Neural progenitor cell (in vitro differentiated cells): ENCODE measurements around the gene C12orf75. TPM values are rescaled to one million over a fixed set of nuclear protein-coding genes. Genes with fewer than 3 reads are reported as not detected.

Experiments used
- DNase-seq: peaks from one replicate; pipeline ENCODE4 v3.0.0-alpha.2; 2016; ENCODE audit warnings: low spot score
- H2AFZ ChIP-seq: fragments of 200-600 bp; sonication (generic); replicated peaks from 2 replicates; pipeline ENCODE4 v1.6.1; 2016; ENCODE audit warnings: antibody characterized with exemption
- H3F3A ChIP-seq: fragments of 200-600 bp; sonication (generic); 2 replicates; pipeline ENCODE4 v1.6.1; 2016; ENCODE audit warnings: antibody characterized with exemption, low read depth
- H3K27ac ChIP-seq: fragments of 200-600 bp; sonication (generic); 2 replicates; pipeline ENCODE4 v1.5.1; 2016; ENCODE audit warnings: mild to moderate bottlenecking
- H3K27me3 ChIP-seq: fragments of 200-600 bp; sonication (generic); 2 replicates; pipeline ENCODE4 v1.6.1; 2016; ENCODE audit warnings: mild to moderate bottlenecking, moderate library complexity
- H3K36me3 ChIP-seq: fragments of 200-600 bp; sonication (generic); 2 replicates; pipeline ENCODE4 v1.5.1; 2016
- H3K4me1 ChIP-seq: fragments of 200-600 bp; sonication (generic); 2 replicates; pipeline ENCODE4 v1.6.1; 2016; ENCODE audit warnings: mixed run types
- H3K4me2 ChIP-seq: fragments of 200-600 bp; sonication (generic); 2 replicates; pipeline ENCODE4 v1.6.1; 2016
- H3K4me3 ChIP-seq: fragments of 200-600 bp; sonication (generic); 2 replicates; pipeline ENCODE4 v1.5.1; 2016
- H3K79me2 ChIP-seq: fragments of 200-600 bp; sonication (generic); 2 replicates; pipeline ENCODE4 v1.6.1; 2016; ENCODE audit warnings: low read depth
- H3K9ac ChIP-seq: fragments of 200-600 bp; sonication (generic); 2 replicates; pipeline ENCODE4 v1.6.1; 2016
- H3K9me3 ChIP-seq: fragments of 200-600 bp; sonication (generic); 2 replicates; pipeline ENCODE4 v1.5.1; 2016; ENCODE audit warnings: low read depth
- H4K20me1 ChIP-seq: fragments of 200-600 bp; sonication (generic); 2 replicates; pipeline ENCODE4 v1.6.1; 2016; ENCODE audit warnings: low read depth
- H3K27ac Mint-ChIP-seq: 3 replicates; pipeline ENCODE4 v1.8.0; 2021; ENCODE audit warnings: mixed read lengths
- H3K27me3 Mint-ChIP-seq: 2 replicates; pipeline ENCODE4 v1.8.0; 2022; ENCODE audit warnings: low read depth, mild to moderate bottlenecking, inconsistent platforms, moderate library complexity, mixed read lengths; ENCODE audit not compliant: insufficient read depth
- H3K36me3 Mint-ChIP-seq: 3 replicates; pipeline ENCODE4 v1.8.0; 2021; ENCODE audit warnings: mixed read lengths
- H3K4me1 Mint-ChIP-seq: 3 replicates; pipeline ENCODE4 v1.8.0; 2021; ENCODE audit warnings: mixed read lengths
- H3K4me3 Mint-ChIP-seq: 3 replicates; pipeline ENCODE4 v1.8.0; 2021; ENCODE audit warnings: mild to moderate bottlenecking, moderate library complexity, mixed read lengths
- H3K9me3 Mint-ChIP-seq: 3 replicates; pipeline ENCODE4 v1.8.0; 2020; ENCODE audit warnings: mixed read lengths
- CTCF ChIP-seq: fragments of 200-600 bp; sonication (generic); IDR thresholded peaks from 2 replicates; pipeline ENCODE4 v1.5.1; 2017; ENCODE audit warnings: antibody characterized with exemption, mild to moderate bottlenecking
- EZH2 ChIP-seq: fragments of 200-600 bp; sonication (generic); IDR thresholded peaks from 2 replicates; pipeline ENCODE4 v1.6.1; 2017; ENCODE audit warnings: antibody characterized with exemption, mild to moderate bottlenecking, moderate library complexity
- EZH2phosphoT487 ChIP-seq: fragments of 200-600 bp; sonication (generic); IDR thresholded peaks from 2 replicates; pipeline ENCODE4 v1.6.1; 2017; ENCODE audit warnings: antibody characterized with exemption
- total RNA-seq: library from RNA; depleted of rRNA; stranded (reverse); fragments of >200 nt; gene quantifications from 2 replicates; pipeline ENCODE4 v1.2.3, GENCODE V29; 2015; ENCODE audit warnings: low replicate concordance

C12orf75 gene
- total RNA-seq, 1 donor from 2014 or later = 59.9 TPM

DNA sequence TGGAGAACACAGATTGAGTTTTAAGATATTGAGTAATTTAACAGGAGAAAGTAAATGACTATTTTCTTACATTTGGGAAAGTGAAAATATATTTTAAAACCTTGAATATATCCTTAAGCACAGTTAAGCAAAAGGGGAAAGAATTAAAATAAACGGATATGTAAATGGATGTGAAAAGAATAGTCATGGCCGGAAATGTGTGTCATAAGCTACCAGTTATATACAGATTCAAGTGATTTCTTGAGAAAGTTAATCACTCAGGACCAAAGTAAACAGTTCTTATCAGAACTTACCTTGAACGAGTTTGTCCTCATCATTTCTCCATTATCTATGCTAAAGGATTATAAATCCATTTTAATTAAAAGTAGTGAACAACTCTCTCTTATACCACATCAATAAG lies 33.4 kb downstream of the C12orf75 start:
- no peak overlapping the region for H3K4me3 Mint-ChIP-seq
- TF ChIP-seq EZH2 (no peak), EZH2phosphoT487 (no peak), CTCF (no peak)
- no peak overlapping the region for H2AFZ ChIP-seq
- no peaks in the 10 kb centered on the region for H3K4me1 ChIP-seq
- no peaks in the 10 kb centered on the region for H3K79me2 ChIP-seq
- no peak for DNase-seq
- H3K27ac Mint-ChIP-seq = no peak overlapping the region
- H3K4me3 ChIP-seq = no peak overlapping the region
- no peak overlapping the region for H3K4me2 ChIP-seq
- peaks cover 13% of the 10 kb centered on the region for H3K36me3 Mint-ChIP-seq
- H3K9ac ChIP-seq = no peak overlapping the region
- no peaks in the 10 kb centered on the region for H4K20me1 ChIP-seq
- H3F3A ChIP-seq = no peaks in the 10 kb centered on the region
- H3K9me3 Mint-ChIP-seq = no peaks in the 10 kb centered on the region
- peaks cover 6% of the 10 kb centered on the region for H3K27me3 Mint-ChIP-seq
- H3K27me3 ChIP-seq = no peaks in the 10 kb centered on the region
- H3K4me1 Mint-ChIP-seq = no peaks in the 10 kb centered on the region
- no peaks in the 10 kb centered on the region for H3K36me3 ChIP-seq
- no peak overlapping the region for H3K27ac ChIP-seq
- no peaks in the 10 kb centered on the region for H3K9me3 ChIP-seq

- Histone ChIP-seq H3K9me3 (no peaks in the 10 kb centered on the region), H3K36me3 (no peaks in the 10 kb centered on the region), H4K20me1 (no peaks in the 10 kb centered on the region), H3K79me2 (no peaks in the 10 kb centered on the region), H2AFZ (no peak overlapping the region), H3K4me2 (no peak overlapping the region), H3K4me1 (no peaks in the 10 kb centered on the region), H3F3A (no peaks in the 10 kb centered on the region), H3K4me3 (no peak overlapping the region), H3K27ac (no peak overlapping the region), H3K9ac (no peak overlapping the region), H3K27me3 (no peaks in the 10 kb centered on the region)
- H3K9me3 Mint-ChIP-seq = no peaks in the 10 kb centered on the region
- no peak overlapping the region for H3K4me3 Mint-ChIP-seq
- H3K4me1 Mint-ChIP-seq = no peaks in the 10 kb centered on the region
- DNase-seq = no peak
- H3K27ac Mint-ChIP-seq = no peak overlapping the region
- H3K27me3 Mint-ChIP-seq = peaks cover 6% of the 10 kb centered on the region
- TF ChIP-seq EZH2phosphoT487 (no peak), CTCF (no peak), EZH2 (no peak)
- peaks cover 7% of the 10 kb centered on the region for H3K36me3 Mint-ChIP-seq
Measured at GRCh38 chr12:105365231-105365630, 34.7 kb downstream of the C12orf75 start.

DNA sequence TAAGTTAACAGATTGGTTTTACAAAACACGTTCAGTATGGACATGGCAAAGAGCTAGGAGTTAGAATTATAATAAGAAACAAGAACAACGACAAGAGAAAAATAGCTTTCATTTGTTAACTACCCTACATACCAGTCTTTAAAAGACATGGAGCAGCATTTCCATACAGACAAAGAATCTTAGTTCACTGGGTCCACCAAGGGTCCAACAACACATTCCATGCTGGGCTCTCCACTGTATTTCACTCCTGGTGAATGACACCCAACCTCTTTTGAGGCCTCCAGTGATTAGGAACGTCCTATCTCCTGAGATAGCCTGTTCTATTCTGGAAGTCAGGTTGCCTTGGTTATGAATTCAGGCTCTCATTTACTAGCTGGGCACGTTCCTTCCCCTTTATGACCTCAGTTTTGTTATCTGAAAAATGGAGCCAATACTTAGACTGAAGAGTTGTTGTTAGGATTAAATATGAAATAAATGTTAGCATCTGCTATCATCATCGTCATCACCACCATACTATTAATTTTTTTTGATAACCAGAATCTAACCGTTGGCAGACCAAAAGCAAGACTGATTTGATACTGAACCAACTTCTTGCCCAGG lies 37.7 kb downstream of the C12orf75 start:
- no peak overlapping the region for H3K9ac ChIP-seq
- no peaks in the 10 kb centered on the region for H3K36me3 ChIP-seq
- no peak overlapping the region for H3K4me3 ChIP-seq
- Mint-ChIP-seq H3K27ac (no peak overlapping the region), H3K36me3 (peaks cover 3% of the 10 kb centered on the region), H3K9me3 (no peaks in the 10 kb centered on the region), H3K27me3 (peaks cover 2% of the 10 kb centered on the region), H3K4me1 (no peaks in the 10 kb centered on the region), H3K4me3 (no peak overlapping the region)
- H4K20me1 ChIP-seq = no peaks in the 10 kb centered on the region
- DNase-seq = no peak
- TF ChIP-seq EZH2 = no peak
- no peak for TF ChIP-seq CTCF
- no peak for TF ChIP-seq EZH2phosphoT487
- H3K27me3 ChIP-seq = no peaks in the 10 kb centered on the region
- H3F3A ChIP-seq = no peaks in the 10 kb centered on the region
- H3K27ac ChIP-seq = no peak overlapping the region
- no peak overlapping the region for H2AFZ ChIP-seq
- H3K4me1 ChIP-seq = no peaks in the 10 kb centered on the region
- no peaks in the 10 kb centered on the region for H3K79me2 ChIP-seq
- no peaks in the 10 kb centered on the region for H3K9me3 ChIP-seq
- no peak overlapping the region for H3K4me2 ChIP-seq
